SK-N-SH (cell line): ENCODE data around the gene SRRD.

Experiments used
- EP300 ChIP-seq, 2 experiments: IDR thresholded peaks; 2 replicates each; pipeline versions ENCODE4 v1.4.0 to v1.6.1; 2012; ENCODE audit warnings: borderline replicate concordance in 1 of 2, low read depth in 1 of 2, low read length in 1 of 2
- FOXJ3 ChIP-seq: sonication (generic); formaldehyde crosslinking; IDR thresholded peaks from 2 replicates; pipeline ENCODE4 v1.5.1; 2020; ENCODE audit warnings: mild to moderate bottlenecking, missing genetic modification reagents
- GABPA ChIP-seq: IDR thresholded peaks from 2 replicates; pipeline ENCODE4 v1.4.0; 2012; ENCODE audit warnings: low read depth, mild to moderate bottlenecking
- POLR2AphosphoS5 ChIP-seq: IDR thresholded peaks from 2 replicates; pipeline ENCODE4 v1.6.1; 2012; ENCODE audit warnings: low read depth, low read length
- TAF1 ChIP-seq: IDR thresholded peaks from 2 replicates; pipeline ENCODE4 v1.6.1; 2012; ENCODE audit warnings: low read depth, mild to moderate bottlenecking, low read length, moderate library complexity, borderline replicate concordance
- TCF12 ChIP-seq: IDR thresholded peaks from 2 replicates; pipeline ENCODE4 v1.4.0; 2012
- TF ChIP-seq, protein P1 (sequence below): fragments of 200-600 bp; sonication (generic); IDR thresholded peaks from 2 replicates; pipeline ENCODE4 v1.6.1; 2017; ENCODE audit warnings: antibody characterized with exemption, mild to moderate bottlenecking, moderate library complexity
- TF ChIP-seq, protein P2 (sequence below): IDR thresholded peaks from 2 replicates; pipeline ENCODE4 v1.6.1; 2012; ENCODE audit warnings: mild to moderate bottlenecking, low read depth, low read length, moderate library complexity
- TF ChIP-seq, protein P3 (sequence below): IDR thresholded peaks from 2 replicates; pipeline ENCODE4 v1.4.0; 2012; ENCODE audit warnings: low read depth, borderline replicate concordance
- TF ChIP-seq, protein P4 (sequence below): IDR thresholded peaks from 2 replicates; pipeline ENCODE4; 2012
- TF ChIP-seq, protein P5 (sequence below): IDR thresholded peaks from 2 replicates; pipeline ENCODE4 v1.4.0; 2012; ENCODE audit warnings: low read depth

DNA sequence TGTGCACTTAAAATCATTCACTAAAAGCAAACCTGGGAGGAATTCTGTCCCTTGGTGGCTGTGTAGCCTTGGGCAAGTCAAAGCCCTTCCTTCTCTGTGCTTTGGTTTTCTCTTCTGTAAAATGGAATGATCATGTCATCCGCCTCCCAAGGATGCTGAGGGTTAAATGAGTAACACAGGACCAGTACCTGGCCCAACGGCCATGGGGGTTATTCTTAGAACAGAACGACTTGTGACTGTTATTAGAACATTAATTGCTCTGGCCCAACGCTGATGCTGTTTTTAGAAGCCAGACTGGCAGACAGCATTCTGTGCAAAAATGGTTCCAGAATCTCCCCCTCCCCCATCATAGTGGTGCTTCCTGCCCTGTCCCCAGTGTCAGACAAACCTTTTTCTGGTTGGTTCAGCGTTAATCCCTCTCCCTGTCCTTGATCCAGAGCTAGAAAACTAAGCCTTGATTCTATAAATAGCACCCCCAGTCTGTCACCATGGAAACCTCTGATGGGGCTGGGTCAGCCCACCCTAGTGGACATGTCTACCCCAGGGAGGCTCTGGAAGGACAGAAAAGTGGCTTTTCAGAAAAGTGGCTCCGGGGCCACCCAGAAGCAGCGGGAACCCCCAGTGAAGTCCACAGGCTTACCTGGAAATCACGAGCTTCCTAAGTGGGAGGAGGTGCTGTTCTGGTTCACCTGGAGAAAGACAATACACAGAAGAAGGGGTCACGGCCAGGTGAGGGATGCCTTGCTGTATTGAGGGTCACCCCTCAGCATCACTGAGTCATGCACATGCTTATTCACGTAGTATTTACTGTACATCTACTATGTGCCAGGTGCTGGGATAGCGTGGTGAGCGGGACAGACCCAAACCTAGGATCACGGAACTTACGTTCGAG lies 44.1 kb downstream of the SRRD start:
- TF ChIP-seq, protein P1, sequence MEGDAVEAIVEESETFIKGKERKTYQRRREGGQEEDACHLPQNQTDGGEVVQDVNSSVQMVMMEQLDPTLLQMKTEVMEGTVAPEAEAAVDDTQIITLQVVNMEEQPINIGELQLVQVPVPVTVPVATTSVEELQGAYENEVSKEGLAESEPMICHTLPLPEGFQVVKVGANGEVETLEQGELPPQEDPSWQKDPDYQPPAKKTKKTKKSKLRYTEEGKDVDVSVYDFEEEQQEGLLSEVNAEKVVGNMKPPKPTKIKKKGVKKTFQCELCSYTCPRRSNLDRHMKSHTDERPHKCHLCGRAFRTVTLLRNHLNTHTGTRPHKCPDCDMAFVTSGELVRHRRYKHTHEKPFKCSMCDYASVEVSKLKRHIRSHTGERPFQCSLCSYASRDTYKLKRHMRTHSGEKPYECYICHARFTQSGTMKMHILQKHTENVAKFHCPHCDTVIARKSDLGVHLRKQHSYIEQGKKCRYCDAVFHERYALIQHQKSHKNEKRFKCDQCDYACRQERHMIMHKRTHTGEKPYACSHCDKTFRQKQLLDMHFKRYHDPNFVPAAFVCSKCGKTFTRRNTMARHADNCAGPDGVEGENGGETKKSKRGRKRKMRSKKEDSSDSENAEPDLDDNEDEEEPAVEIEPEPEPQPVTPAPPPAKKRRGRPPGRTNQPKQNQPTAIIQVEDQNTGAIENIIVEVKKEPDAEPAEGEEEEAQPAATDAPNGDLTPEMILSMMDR, result no peak
- TF ChIP-seq FOXJ3 (CRISPR knock-in tag) (no peak), POLR2AphosphoS5 (no peak), TCF12 (no peak), TAF1 (no peak), EP300 (IDR thresholded peaks at IDR 0.05; ENCODE audit: borderline replicate concordance in 1 of 2, low read depth in 1 of 2, low read length in 1 of 2) (no peak), GABPA (no peak)
- TF ChIP-seq, protein P2, sequence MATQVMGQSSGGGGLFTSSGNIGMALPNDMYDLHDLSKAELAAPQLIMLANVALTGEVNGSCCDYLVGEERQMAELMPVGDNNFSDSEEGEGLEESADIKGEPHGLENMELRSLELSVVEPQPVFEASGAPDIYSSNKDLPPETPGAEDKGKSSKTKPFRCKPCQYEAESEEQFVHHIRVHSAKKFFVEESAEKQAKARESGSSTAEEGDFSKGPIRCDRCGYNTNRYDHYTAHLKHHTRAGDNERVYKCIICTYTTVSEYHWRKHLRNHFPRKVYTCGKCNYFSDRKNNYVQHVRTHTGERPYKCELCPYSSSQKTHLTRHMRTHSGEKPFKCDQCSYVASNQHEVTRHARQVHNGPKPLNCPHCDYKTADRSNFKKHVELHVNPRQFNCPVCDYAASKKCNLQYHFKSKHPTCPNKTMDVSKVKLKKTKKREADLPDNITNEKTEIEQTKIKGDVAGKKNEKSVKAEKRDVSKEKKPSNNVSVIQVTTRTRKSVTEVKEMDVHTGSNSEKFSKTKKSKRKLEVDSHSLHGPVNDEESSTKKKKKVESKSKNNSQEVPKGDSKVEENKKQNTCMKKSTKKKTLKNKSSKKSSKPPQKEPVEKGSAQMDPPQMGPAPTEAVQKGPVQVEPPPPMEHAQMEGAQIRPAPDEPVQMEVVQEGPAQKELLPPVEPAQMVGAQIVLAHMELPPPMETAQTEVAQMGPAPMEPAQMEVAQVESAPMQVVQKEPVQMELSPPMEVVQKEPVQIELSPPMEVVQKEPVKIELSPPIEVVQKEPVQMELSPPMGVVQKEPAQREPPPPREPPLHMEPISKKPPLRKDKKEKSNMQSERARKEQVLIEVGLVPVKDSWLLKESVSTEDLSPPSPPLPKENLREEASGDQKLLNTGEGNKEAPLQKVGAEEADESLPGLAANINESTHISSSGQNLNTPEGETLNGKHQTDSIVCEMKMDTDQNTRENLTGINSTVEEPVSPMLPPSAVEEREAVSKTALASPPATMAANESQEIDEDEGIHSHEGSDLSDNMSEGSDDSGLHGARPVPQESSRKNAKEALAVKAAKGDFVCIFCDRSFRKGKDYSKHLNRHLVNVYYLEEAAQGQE, result no peak
- TF ChIP-seq, protein P3, sequence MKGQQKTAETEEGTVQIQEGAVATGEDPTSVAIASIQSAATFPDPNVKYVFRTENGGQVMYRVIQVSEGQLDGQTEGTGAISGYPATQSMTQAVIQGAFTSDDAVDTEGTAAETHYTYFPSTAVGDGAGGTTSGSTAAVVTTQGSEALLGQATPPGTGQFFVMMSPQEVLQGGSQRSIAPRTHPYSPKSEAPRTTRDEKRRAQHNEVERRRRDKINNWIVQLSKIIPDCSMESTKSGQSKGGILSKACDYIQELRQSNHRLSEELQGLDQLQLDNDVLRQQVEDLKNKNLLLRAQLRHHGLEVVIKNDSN, result no peak
- TF ChIP-seq, protein P4, sequence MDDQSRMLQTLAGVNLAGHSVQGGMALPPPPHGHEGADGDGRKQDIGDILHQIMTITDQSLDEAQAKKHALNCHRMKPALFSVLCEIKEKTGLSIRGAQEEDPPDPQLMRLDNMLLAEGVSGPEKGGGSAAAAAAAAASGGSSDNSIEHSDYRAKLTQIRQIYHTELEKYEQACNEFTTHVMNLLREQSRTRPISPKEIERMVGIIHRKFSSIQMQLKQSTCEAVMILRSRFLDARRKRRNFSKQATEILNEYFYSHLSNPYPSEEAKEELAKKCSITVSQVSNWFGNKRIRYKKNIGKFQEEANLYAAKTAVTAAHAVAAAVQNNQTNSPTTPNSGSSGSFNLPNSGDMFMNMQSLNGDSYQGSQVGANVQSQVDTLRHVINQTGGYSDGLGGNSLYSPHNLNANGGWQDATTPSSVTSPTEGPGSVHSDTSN, result no peak
- TF ChIP-seq, protein P5, sequence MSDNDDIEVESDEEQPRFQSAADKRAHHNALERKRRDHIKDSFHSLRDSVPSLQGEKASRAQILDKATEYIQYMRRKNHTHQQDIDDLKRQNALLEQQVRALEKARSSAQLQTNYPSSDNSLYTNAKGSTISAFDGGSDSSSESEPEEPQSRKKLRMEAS, result no peak
